Coronary artery (tissue), 2 donors: ENCODE measurements around the gene TEAD2.

Source experiments
- DNase-seq: peaks from one replicate; pipeline ENCODE4 v3.0.0-alpha.2; 2017; ENCODE audit warnings: low spot score
- H3K27ac ChIP-seq, 2 donors: fragments of 200-600 bp; sonication (generic); one replicate each; pipeline ENCODE4 v1.5.1; 2016 to 2019
- H3K4me3 ChIP-seq: fragments of 200-600 bp; sonication (generic); 2 replicates; pipeline ENCODE4 v1.5.1; 2016; ENCODE audit warnings: mild to moderate bottlenecking, moderate library complexity
- CTCF ChIP-seq: fragments of 200-600 bp; sonication (generic); IDR thresholded peaks from one replicate; pipeline ENCODE4 v1.5.1; 2019; ENCODE audit warnings: antibody characterized with exemption

Gene TEAD2

GRCh38 chr19:49393881-49394280 is 31.7 kb upstream of the TEAD2 start:
- DNase-seq: no peak
- TF ChIP-seq CTCF: no peak
- no peak overlapping the region for H3K4me3 ChIP-seq
- no peak overlapping the region for H3K27ac ChIP-seq

GRCh38 chr19:49391581-49392399 is 29.6 kb upstream of the TEAD2 start:
- no peak for DNase-seq
- Histone ChIP-seq H3K27ac (no peak overlapping the region), H3K4me3 (no peak overlapping the region)
- TF ChIP-seq CTCF: peak; percentile 49

- DNase-seq: no peak
- Histone ChIP-seq H3K27ac (no peak overlapping the region), H3K4me3 (no peak overlapping the region)
- TF ChIP-seq CTCF: no peak
Observed at GRCh38 chr19:49390929-49391359, 28.7 kb upstream of the TEAD2 start.

GRCh38 chr19:49390131-49390928 is 28.1 kb upstream of the TEAD2 start:
- Histone ChIP-seq H3K4me3 (no peak overlapping the region), H3K27ac (no peak overlapping the region)
- DNase-seq: no peak
- no peak for TF ChIP-seq CTCF

- Histone ChIP-seq H3K27ac (no peak overlapping the region), H3K4me3 (no peak overlapping the region)
- no peak for DNase-seq
- no peak for TF ChIP-seq CTCF
Observed at GRCh38 chr19:49389406-49389805, 27.2 kb upstream of the TEAD2 start.

- Histone ChIP-seq H3K27ac (no peak within 1 kb of the TSS), H3K4me3 (no peak within 1 kb of the TSS)
- TF ChIP-seq CTCF: no peak
- no peak for DNase-seq
Observed at GRCh38 chr19:49387936-49388372, 25.7 kb upstream of the TEAD2 start, which contains the start of gene KASH5. Gene KASH5 (plus strand): TSS chr19:49388249. CDS start chr19:49390884, 2,635 bp downstream.
